HepG2 (cell line): ENCODE results near the gene SLC28A3. TPM values are rescaled to one million over a fixed set of nuclear protein-coding genes. Genes with fewer than 3 reads are reported as not detected.

Experiments
- ATAC-seq: fragments of 200-7000 bp; cut with Tn5 transposase; 3 replicates; pipeline ENCODE4 v1.9.1; 2020; ENCODE audit warnings: mild to moderate bottlenecking, moderate library complexity
- BruUV-seq: library from RNA; stranded (reverse); fragments of 400-500 nt; replicated peaks from 2 replicates; lab custom pipeline; 2021; lab: Mats Ljungman, UMichigan
- CTCF ChIA-PET: fragments of 300-600 bp; formaldehyde crosslinking; extraction: SDS; loops from one replicate; lab custom pipeline; 2021; ENCODE audit warnings: low total read pairs, inconsistent platforms, low intra/inter-chr PET ratio; lab: Yijun Ruan, JAX
- POLR2A ChIA-PET: fragments of 350-600 bp; sonication (Branson Sonifier 250); formaldehyde crosslinking; loops from one replicate; lab custom pipeline; 2020; ENCODE audit warnings: antibody characterized with exemption, inconsistent platforms; lab: Yijun Ruan, JAX
- DNase-seq: peaks from one replicate; pipeline ENCODE4 v3.0.0-alpha.2; 2015; ENCODE audit warnings: low spot score
- FAIRE-seq: peaks from 3 replicates; lab custom pipeline; 2011; peaks lifted over from hg19 to GRCh38; lab: Jason Lieb, UNC
- H2AFZ ChIP-seq: one replicate; pipeline ENCODE4 v1.6.1; 2011; ENCODE audit warnings: low read length, inconsistent platforms
- H3K27ac ChIP-seq: fragments of 300-600 bp; 3 replicates; pipeline ENCODE4 v1.8.0; 2011; ENCODE audit warnings: mixed run types, mild to moderate bottlenecking, mixed read lengths, low read length, inconsistent platforms; ENCODE audit not compliant: insufficient read depth; ENCODE audit errors: extremely low read length
- H3K27me3 ChIP-seq, 2 experiments: fragments of 200-600 bp in 1 of 2; 2 replicates in 1 of 2; 3 replicates in 1 of 2; pipeline versions ENCODE4 v1.6.0 to v1.8.0; 2011; ENCODE audit warnings: low read length in 2 of 2, mild to moderate bottlenecking in 2 of 2, moderate library complexity in 2 of 2, inconsistent platforms in 1 of 2; ENCODE audit not compliant: insufficient read depth in 2 of 2, control insufficient read depth in 1 of 2
- H3K36me3 ChIP-seq, 2 experiments: fragments of 200-600 bp in 1 of 2; replicated peaks in 1 of 2; 2 replicates in 1 of 2; 3 replicates in 1 of 2; pipeline versions ENCODE4 v1.5.1 to v1.8.0; 2011; ENCODE audit warnings: low read length in 2 of 2, inconsistent platforms in 1 of 2; ENCODE audit not compliant: insufficient read depth in 2 of 2, control insufficient read depth in 1 of 2
- H3K4me1 ChIP-seq: 2 replicates; pipeline ENCODE4 v1.5.1; 2012; ENCODE audit warnings: low read length, inconsistent platforms; ENCODE audit not compliant: insufficient read depth
- H3K4me2 ChIP-seq: 2 replicates; pipeline ENCODE4 v1.6.0; 2011; ENCODE audit warnings: low read depth, low read length, inconsistent platforms
- H3K4me3 ChIP-seq, 3 experiments: fragments of 200-600 bp in 1 of 3; sonication (generic), shearing (Covaris generic) in 1 of 3; replicated peaks in 1 of 3; 2 replicates each; pipeline ENCODE4 v1.5.1; 2011 to 2016; ENCODE audit warnings: low read length in 3 of 3, inconsistent platforms in 2 of 3, low read depth in 2 of 3, mild to moderate bottlenecking in 2 of 3, control low read depth in 1 of 3, mixed read lengths in 1 of 3; ENCODE audit not compliant: insufficient read depth in 1 of 3
- H3K79me2 ChIP-seq: one replicate; pipeline ENCODE4 v1.6.1; 2011; ENCODE audit warnings: low read length, inconsistent platforms; ENCODE audit not compliant: insufficient read depth
- H3K9ac ChIP-seq: 2 replicates; pipeline ENCODE4 v1.6.0; 2011; ENCODE audit warnings: mild to moderate bottlenecking, low read depth, low read length, inconsistent platforms; ENCODE audit not compliant: insufficient read depth
- H3K9me3 ChIP-seq: 2 replicates; pipeline ENCODE4 v1.5.1; 2012; ENCODE audit warnings: mild to moderate bottlenecking, low read length
- H4K20me1 ChIP-seq: 2 replicates; pipeline ENCODE4 v1.6.0; 2011; ENCODE audit warnings: inconsistent platforms, mild to moderate bottlenecking, low read length, moderate library complexity; ENCODE audit not compliant: insufficient read depth
- CC2D1A ChIP-seq: sonication (generic); formaldehyde crosslinking; IDR thresholded peaks from 2 replicates; pipeline ENCODE4 v1.8.1; 2023; ENCODE audit warnings: mild to moderate bottlenecking, missing genetic modification reagents
- DNMT1 ChIP-seq: sonication (generic); formaldehyde crosslinking; IDR thresholded peaks from 2 replicates; pipeline ENCODE4 v1.5.1; 2020; ENCODE audit warnings: mild to moderate bottlenecking, missing genetic modification reagents
- ESRRA ChIP-seq: sonication (generic); formaldehyde crosslinking; IDR thresholded peaks from 2 replicates; pipeline ENCODE4 v1.5.1; 2020; ENCODE audit warnings: mild to moderate bottlenecking, low read depth, missing genetic modification reagents
- GATA4 ChIP-seq: sonication (generic); IDR thresholded peaks from 2 replicates; pipeline ENCODE4 v1.6.1; 2016; ENCODE audit warnings: antibody characterized with exemption, low read depth, borderline replicate concordance
- RFX1 ChIP-seq: fragments of 450-650 bp; IDR thresholded peaks from 2 replicates; pipeline ENCODE4 v1.6.1; 2017
- WGBS: methylation state at CpG from one replicate; pipeline ENCODE4 v1.1.6; 2017; ENCODE audit warnings: low lambda C conversion rate; 5-methylcytosine and 5-hydroxymethylcytosine counted together
- in situ Hi-C: cut with HindIII; loops from 2 replicates; pipeline ENCODE4 v1.10.0; 2017; ENCODE audit warnings: low pct_unique_long_range_greater_than_20kb; ENCODE audit not compliant: extremely low pct_ligation_motif_present
- intact Hi-C: fragments of 100-400 bp; cut with micrococcal nuclease; formaldehyde crosslinking; loops from one replicate; pipeline ENCODE4 v1.10.0; 2022; ENCODE audit not compliant: unreplicated experiment
- polyA plus RNA-seq, 8 experiments: library from polyadenylated mRNA; depleted of rRNA in 3 of 8; stranded (reverse) in 7 of 8; unstranded in 1 of 8; fragments of >200 nt; fragmentation: Illumina TruSeq in 4 of 8; extraction: Trizol in 4 of 8; gene quantifications; 2 replicates each; pipeline versions ENCODE4 v1.2.1 to v1.2.3, GENCODE V29; 2011 to 2016; ENCODE audit warnings: low read depth in 4 of 8, missing spikeins in 1 of 8, mixed read lengths in 1 of 8; ENCODE audit not compliant: insufficient read depth in 1 of 8
- total RNA-seq, 5 experiments: library from RNA; depleted of rRNA; stranded (reverse); fragments of >200 nt; fragmentation: Illumina TruSeq; extraction: Trizol; gene quantifications; 2 replicates each; pipeline ENCODE4 v1.2.3, GENCODE V29; 2016; ENCODE audit warnings: low read depth in 1 of 5
- TF ChIP-seq, protein P1 (sequence below): sonication (generic); formaldehyde crosslinking; IDR thresholded peaks from 2 replicates; pipeline ENCODE4 v1.5.0; 2020; ENCODE audit warnings: mild to moderate bottlenecking, low read depth, missing genetic modification reagents, borderline replicate concordance

Gene SLC28A3
- total and polyA plus RNA-seq, 2 of the 13 experiments (the other 11 are each of a cell fraction or from before 2014, with no cell fraction given): not detected

DNA sequence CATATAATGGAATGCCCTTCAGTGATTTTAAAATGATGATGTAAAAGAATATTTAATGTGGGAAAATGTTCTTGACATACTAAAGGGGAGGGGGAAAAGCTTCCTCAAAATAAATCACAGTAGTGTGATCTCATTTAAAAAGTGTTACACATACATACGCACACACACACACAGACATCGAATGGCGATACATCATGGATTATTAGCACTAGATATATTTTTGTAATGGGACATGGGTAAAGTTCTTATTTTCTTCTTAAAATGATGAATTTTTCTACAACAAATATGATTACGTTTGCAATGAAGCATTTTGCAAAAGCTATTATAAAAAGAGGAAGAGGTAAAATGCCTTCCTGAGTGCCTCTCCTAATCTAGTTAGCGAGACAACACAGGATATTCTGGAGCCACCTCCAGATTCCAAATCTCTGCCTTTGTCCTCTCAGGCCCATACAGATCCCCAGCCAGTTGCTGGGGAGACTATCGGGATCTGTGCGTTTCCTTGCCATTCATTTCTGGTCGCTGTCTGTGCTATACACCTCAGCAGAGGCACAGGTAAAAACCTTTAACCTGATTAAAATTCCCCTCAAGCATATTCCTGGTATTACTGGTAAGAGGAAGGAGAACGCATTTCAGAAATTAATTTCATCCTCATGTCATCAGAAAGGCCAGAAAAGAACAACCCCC is 69.6 kb downstream of the SLC28A3 start:
- POLR2A ChIA-PET: no interaction called here
- H3K9ac ChIP-seq: no peak overlapping the region
- in situ Hi-C loops: no loop called here
- CTCF ChIA-PET: no interaction called here
- TF ChIP-seq CC2D1A (CRISPR knock-in tag): no peak
- no peak for TF ChIP-seq DNMT1 (CRISPR knock-in tag)
- TF ChIP-seq, protein P1, sequence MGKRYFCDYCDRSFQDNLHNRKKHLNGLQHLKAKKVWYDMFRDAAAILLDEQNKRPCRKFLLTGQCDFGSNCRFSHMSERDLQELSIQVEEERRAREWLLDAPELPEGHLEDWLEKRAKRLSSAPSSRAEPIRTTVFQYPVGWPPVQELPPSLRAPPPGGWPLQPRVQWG (CRISPR knock-in tag): no peak
- TF ChIP-seq ESRRA (CRISPR knock-in tag): no peak
- TF ChIP-seq, all 625 proteins: peak for 0
- no peaks in the 10 kb centered on the region for H3K36me3 ChIP-seq
- no peak for ATAC-seq
- 31% methylated on average over 9 of the region's 9 CpGs for WGBS
- H3K4me2 ChIP-seq: no peak overlapping the region
- no peaks in the 10 kb centered on the region for H3K4me1 ChIP-seq
- H3K27me3 ChIP-seq: peaks cover 0 to 24% of the 10 kb centered on the region in 2 experiments; a peak in 3 of 5 replicates
- no peak for FAIRE-seq
- H3K9me3 ChIP-seq: no peaks in the 10 kb centered on the region
- no peak overlapping the region for H3K27ac ChIP-seq
- no TSS peak for BruUV-seq
- H4K20me1 ChIP-seq: no peaks in the 10 kb centered on the region
- intact Hi-C loops: no loop called here
- no peak overlapping the region for H2AFZ ChIP-seq
- no peak for DNase-seq
- H3K4me3 ChIP-seq: no peak overlapping the region
- H3K79me2 ChIP-seq: no peaks in the 10 kb centered on the region

DNA sequence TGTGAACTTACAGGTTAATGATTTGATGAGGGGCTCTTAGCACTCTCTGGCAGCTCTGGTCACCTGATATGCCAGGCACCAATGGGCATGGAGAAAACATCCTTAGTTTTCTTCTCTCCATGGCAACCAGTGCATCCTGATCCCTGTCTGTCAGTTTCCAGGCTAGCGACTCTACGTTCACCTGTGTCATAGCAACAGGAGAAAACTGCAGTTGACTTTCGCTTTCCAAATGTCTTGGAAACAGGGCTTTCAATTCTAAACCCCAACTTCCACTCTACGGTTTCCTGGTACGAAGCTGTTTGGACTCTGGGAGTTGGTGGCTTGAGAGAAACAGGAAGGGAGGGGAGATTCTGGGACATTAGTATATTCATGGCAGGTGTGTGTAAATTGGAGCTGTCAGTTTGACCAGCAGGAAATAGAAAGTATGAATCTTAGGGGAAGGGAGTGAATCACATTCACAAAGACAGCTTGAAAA is 74.4 kb downstream of the SLC28A3 start:
- no peaks in the 10 kb centered on the region for H3K79me2 ChIP-seq
- CTCF ChIA-PET: no interaction called here
- H3K4me2 ChIP-seq: no peak overlapping the region
- POLR2A ChIA-PET: no interaction called here
- ATAC-seq: peak; percentile 77
- no peak overlapping the region for H3K4me3 ChIP-seq
- no peak for TF ChIP-seq GATA4
- TF ChIP-seq RFX1: peak; percentile 55; the same call in 1 of the 2 replicates
- TF ChIP-seq, all 625 proteins: peak for 1
- no peak for FAIRE-seq
- Histone ChIP-seq H3K27ac (no peak overlapping the region), H2AFZ (no peak overlapping the region), H3K36me3 (no peaks in the 10 kb centered on the region), H3K27me3 (peaks cover 0 to 20% of the 10 kb centered on the region in 2 experiments; a peak in 4 of 5 replicates), H4K20me1 (no peaks in the 10 kb centered on the region), H3K9me3 (no peaks in the 10 kb centered on the region), H3K9ac (no peak overlapping the region), H3K4me1 (no peaks in the 10 kb centered on the region)
- peak; percentile 16 for DNase-seq
- intact Hi-C loops (loop anchor here (10.0 kb wide), 1 partner anchor 91 kb away; no protein-coding TSS in a partner anchor), in situ Hi-C loops (no loop called here)
- BruUV-seq: no TSS peak
- 14% methylated on average over 5 of the region's 5 CpGs for WGBS
